ENCODE measurements around the gene CIBAR2. TPM values are rescaled to one million over a fixed set of nuclear protein-coding genes. Genes with fewer than 3 reads are reported as not detected.

CIBAR2 gene
- total RNA-seq, 1 donor from 2014 or later: not detected

GRCh38 chr16:85146922-85147651 lies 34.8 kb upstream of the CIBAR2 start:
- Histone ChIP-seq H3K36me3 (no peaks in the 10 kb centered on the region), H3K4me1 (peaks cover 94% of the 10 kb centered on the region), H3K4me3 (no peak overlapping the region), H3K27me3 (ENCODE audit: low read depth) (no peaks in the 10 kb centered on the region), H3K27ac (replicated peaks) (peak overlapping the region; percentile 84), H3K9me3 (replicated peaks) (peaks cover 4% of the 10 kb centered on the region)
- intact Hi-C loops (cut with micrococcal nuclease): no loop called here
- no peak for TF ChIP-seq CTCF (IDR thresholded peaks at IDR 0.05; ENCODE audit: borderline replicate concordance)
- no peak for DNase-seq

- intact Hi-C loops (cut with micrococcal nuclease): no loop called here
- peak overlapping the region; percentile 84 for H3K27ac ChIP-seq (replicated peaks)
- no peak overlapping the region for H3K4me3 ChIP-seq
- peaks cover 4% of the 10 kb centered on the region for H3K9me3 ChIP-seq (replicated peaks)
- H3K27me3 ChIP-seq (ENCODE audit: low read depth): no peaks in the 10 kb centered on the region
- no peaks in the 10 kb centered on the region for H3K36me3 ChIP-seq
- no peak for TF ChIP-seq CTCF (IDR thresholded peaks at IDR 0.05; ENCODE audit: borderline replicate concordance)
- peaks cover 94% of the 10 kb centered on the region for H3K4me1 ChIP-seq
- no peak for DNase-seq
These were observed 34.2 kb upstream of the CIBAR2 start for GRCh38 chr16:85146532-85146797.

- peak overlapping the region; percentile 84 for H3K27ac ChIP-seq (replicated peaks)
- no peaks in the 10 kb centered on the region for H3K27me3 ChIP-seq (ENCODE audit: low read depth)
- TF ChIP-seq CTCF (IDR thresholded peaks at IDR 0.05; ENCODE audit: borderline replicate concordance): no peak
- H3K4me3 ChIP-seq: no peak overlapping the region
- intact Hi-C loops (cut with micrococcal nuclease): no loop called here
- peaks cover 4% of the 10 kb centered on the region for H3K9me3 ChIP-seq (replicated peaks)
- no peaks in the 10 kb centered on the region for H3K36me3 ChIP-seq
- H3K4me1 ChIP-seq: peaks cover 88% of the 10 kb centered on the region
- no peak for DNase-seq
These were observed 33.7 kb upstream of the CIBAR2 start for GRCh38 chr16:85145734-85146531.

- H3K27ac ChIP-seq (replicated peaks): peak overlapping the region; percentile 79
- H3K27me3 ChIP-seq (ENCODE audit: low read depth): no peaks in the 10 kb centered on the region
- no peak overlapping the region for H3K4me3 ChIP-seq
- H3K9me3 ChIP-seq (replicated peaks): peaks cover 4% of the 10 kb centered on the region
- no peak for DNase-seq
- H3K36me3 ChIP-seq: no peaks in the 10 kb centered on the region
- intact Hi-C loops (cut with micrococcal nuclease): no loop called here
- H3K4me1 ChIP-seq: peaks cover 82% of the 10 kb centered on the region
- TF ChIP-seq CTCF (IDR thresholded peaks at IDR 0.05; ENCODE audit: borderline replicate concordance): no peak
These were observed 32.9 kb upstream of the CIBAR2 start for GRCh38 chr16:85145188-85145587.

- intact Hi-C loops (cut with micrococcal nuclease): no loop called here
- TF ChIP-seq CTCF (IDR thresholded peaks at IDR 0.05; ENCODE audit: borderline replicate concordance): no peak
- Histone ChIP-seq H3K4me1 (peaks cover 73% of the 10 kb centered on the region), H3K9me3 (replicated peaks) (peaks cover 4% of the 10 kb centered on the region), H3K27me3 (ENCODE audit: low read depth) (no peaks in the 10 kb centered on the region), H3K4me3 (no peak overlapping the region), H3K36me3 (no peaks in the 10 kb centered on the region), H3K27ac (replicated peaks) (peak overlapping the region; percentile 79)
- no peak for DNase-seq
These were observed 32.0 kb upstream of the CIBAR2 start for GRCh38 chr16:85144026-85144915.
